ENCODE data around the gene LTBP1. TPM values are rescaled to one million over a fixed set of nuclear protein-coding genes. Genes with fewer than 3 reads are reported as not detected.

Gene LTBP1
- total RNA-seq, 2 donors from 2014 or later = 25.9 to 99.8 TPM

- Histone ChIP-seq H3K4me3 (no peak overlapping the region), H3K27me3 (replicated peaks; ENCODE audit: insufficient read depth) (no peaks in the 10 kb centered on the region), H3K27ac (no peak overlapping the region), H3K36me3 (no peaks in the 10 kb centered on the region), H3K9me3 (no peaks in the 10 kb centered on the region), H3K4me1 (replicated peaks) (no peaks in the 10 kb centered on the region)
- intact Hi-C loops (cut with DNase I) = no loop called here
- DNase-seq (ENCODE audit: low spot score) = no peak
- TF ChIP-seq POLR2A (IDR thresholded peaks at IDR 0.05) (no peak), POLR2AphosphoS5 (IDR thresholded peaks at IDR 0.05) (no peak), CTCF (IDR thresholded peaks at IDR 0.05) (no peak)
- 96% methylated on average over 2 of the region's 2 CpGs for WGBS
Observed at GRCh38 chr2:33204945-33205344, 258.2 kb downstream of the LTBP1 start.

DNA sequence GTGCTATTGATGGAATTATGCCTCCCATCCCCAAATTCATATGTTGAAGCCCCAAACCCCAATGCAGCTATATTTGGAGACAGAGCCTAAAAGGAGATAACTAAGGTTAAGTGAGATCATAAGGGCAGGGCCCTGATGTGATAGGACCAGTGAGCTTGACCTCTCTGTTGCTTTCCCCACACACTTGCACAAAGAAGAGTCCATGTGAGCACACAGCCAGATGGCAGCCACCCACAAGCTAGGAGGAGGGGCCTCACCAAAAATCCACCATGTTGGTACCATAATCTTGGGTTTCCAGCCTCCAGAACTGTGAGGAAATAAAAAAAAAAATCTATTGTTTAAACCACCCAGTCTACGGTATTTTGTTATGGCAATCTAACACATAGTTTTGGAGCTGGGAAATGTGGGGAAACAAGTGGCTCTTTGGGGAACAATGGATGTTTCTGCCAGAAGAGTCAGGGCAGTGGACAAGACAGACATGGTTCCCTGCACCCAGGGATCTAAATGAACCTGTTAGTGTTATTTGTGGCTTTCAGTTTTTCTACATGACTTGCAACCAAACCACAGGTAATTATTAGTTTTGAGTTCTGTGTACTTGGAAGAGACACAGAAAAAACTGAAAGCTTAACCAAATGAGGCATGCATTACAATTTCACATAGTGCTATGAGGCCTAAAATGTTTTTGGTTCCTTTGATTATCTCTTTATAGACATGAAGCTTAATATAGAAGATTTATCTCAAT, 259.1 kb downstream of the LTBP1 start:
- H3K9me3 ChIP-seq = no peaks in the 10 kb centered on the region
- no peak for DNase-seq (ENCODE audit: low spot score)
- TF ChIP-seq POLR2A (IDR thresholded peaks at IDR 0.05) (no peak), POLR2AphosphoS5 (IDR thresholded peaks at IDR 0.05) (no peak), CTCF (IDR thresholded peaks at IDR 0.05) (no peak)
- no peak overlapping the region for H3K27ac ChIP-seq
- intact Hi-C loops (cut with DNase I) = no loop called here
- H3K36me3 ChIP-seq = no peaks in the 10 kb centered on the region
- H3K27me3 ChIP-seq (replicated peaks; ENCODE audit: insufficient read depth) = no peaks in the 10 kb centered on the region
- no peaks in the 10 kb centered on the region for H3K4me1 ChIP-seq (replicated peaks)
- H3K4me3 ChIP-seq = no peak overlapping the region
- WGBS = 89% methylated on average over 1 of the region's 1 CpG

GRCh38 chr2:33207151-33207740, 260.5 kb downstream of the LTBP1 start:
- intact Hi-C loops (cut with DNase I) = no loop called here
- Histone ChIP-seq H3K27ac (no peak overlapping the region), H3K9me3 (no peaks in the 10 kb centered on the region), H3K4me3 (no peak overlapping the region), H3K4me1 (replicated peaks) (no peaks in the 10 kb centered on the region), H3K27me3 (replicated peaks; ENCODE audit: insufficient read depth) (no peaks in the 10 kb centered on the region), H3K36me3 (no peaks in the 10 kb centered on the region)
- no peak for TF ChIP-seq POLR2A (IDR thresholded peaks at IDR 0.05)
- TF ChIP-seq CTCF (IDR thresholded peaks at IDR 0.05) = no peak
- no peak for TF ChIP-seq POLR2AphosphoS5 (IDR thresholded peaks at IDR 0.05)
- 24% methylated on average over 4 of the region's 4 CpGs for WGBS
- no peak for DNase-seq (ENCODE audit: low spot score)

- intact Hi-C loops (cut with DNase I) = no loop called here
- Histone ChIP-seq H3K36me3 (no peaks in the 10 kb centered on the region), H3K27me3 (replicated peaks; ENCODE audit: insufficient read depth) (no peaks in the 10 kb centered on the region), H3K27ac (no peak overlapping the region), H3K9me3 (no peaks in the 10 kb centered on the region), H3K4me3 (no peak overlapping the region), H3K4me1 (replicated peaks) (no peaks in the 10 kb centered on the region)
- TF ChIP-seq POLR2A (IDR thresholded peaks at IDR 0.05) (no peak), CTCF (IDR thresholded peaks at IDR 0.05) (no peak), POLR2AphosphoS5 (IDR thresholded peaks at IDR 0.05) (no peak)
- DNase-seq (ENCODE audit: low spot score) = no peak
- WGBS = 100% methylated on average over 3 of the region's 3 CpGs
Observed at GRCh38 chr2:33208400-33208799, 261.6 kb downstream of the LTBP1 start.

GRCh38 chr2:33209976-33210375, 263.2 kb downstream of the LTBP1 start:
- no peak overlapping the region for H3K27ac ChIP-seq

More at GRCh38 chr2:33209976-33210375, 263.2 kb downstream of the LTBP1 start:
- DNase-seq (ENCODE audit: low spot score) = no peak
- no peaks in the 10 kb centered on the region for H3K27me3 ChIP-seq (replicated peaks; ENCODE audit: insufficient read depth)
- intact Hi-C loops (cut with DNase I) = no loop called here
- no peaks in the 10 kb centered on the region for H3K36me3 ChIP-seq
- WGBS = 55% methylated on average over 1 of the region's 1 CpG
- H3K4me3 ChIP-seq = no peak overlapping the region
- H3K4me1 ChIP-seq (replicated peaks) = no peaks in the 10 kb centered on the region
- no peaks in the 10 kb centered on the region for H3K9me3 ChIP-seq
- TF ChIP-seq POLR2AphosphoS5 (IDR thresholded peaks at IDR 0.05) (no peak), POLR2A (IDR thresholded peaks at IDR 0.05) (no peak), CTCF (IDR thresholded peaks at IDR 0.05) (no peak)
